ENCODE results near the gene TRAIP. TPM values are rescaled to one million over a fixed set of nuclear protein-coding genes. Genes with fewer than 3 reads are reported as not detected.

Gene TRAIP
- total RNA-seq, 1 donor, result 7.7 TPM

DNA sequence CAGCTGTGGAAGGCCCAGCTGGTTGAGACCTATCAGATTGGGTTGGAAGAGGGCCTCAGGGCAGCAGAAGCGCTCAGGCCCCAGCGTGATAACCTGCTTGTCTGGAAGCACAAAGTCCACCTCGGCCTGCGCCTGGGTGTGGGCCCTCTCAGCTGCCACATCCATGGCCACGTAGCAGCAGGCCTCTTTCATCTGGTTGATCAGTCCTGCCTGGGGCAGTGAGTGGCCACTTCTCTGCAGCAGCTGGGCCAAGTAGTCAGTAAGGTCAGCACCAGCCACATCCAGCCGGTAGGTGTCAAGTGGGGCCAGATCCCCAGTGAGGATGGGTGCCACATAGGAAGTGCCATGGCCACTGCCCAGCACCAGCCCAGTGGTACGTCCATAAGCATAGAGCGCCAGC, 17.3 kb upstream of the TRAIP start:
- DNase-seq (ENCODE audit: low read depth), result no peak
- TF ChIP-seq, protein P1, sequence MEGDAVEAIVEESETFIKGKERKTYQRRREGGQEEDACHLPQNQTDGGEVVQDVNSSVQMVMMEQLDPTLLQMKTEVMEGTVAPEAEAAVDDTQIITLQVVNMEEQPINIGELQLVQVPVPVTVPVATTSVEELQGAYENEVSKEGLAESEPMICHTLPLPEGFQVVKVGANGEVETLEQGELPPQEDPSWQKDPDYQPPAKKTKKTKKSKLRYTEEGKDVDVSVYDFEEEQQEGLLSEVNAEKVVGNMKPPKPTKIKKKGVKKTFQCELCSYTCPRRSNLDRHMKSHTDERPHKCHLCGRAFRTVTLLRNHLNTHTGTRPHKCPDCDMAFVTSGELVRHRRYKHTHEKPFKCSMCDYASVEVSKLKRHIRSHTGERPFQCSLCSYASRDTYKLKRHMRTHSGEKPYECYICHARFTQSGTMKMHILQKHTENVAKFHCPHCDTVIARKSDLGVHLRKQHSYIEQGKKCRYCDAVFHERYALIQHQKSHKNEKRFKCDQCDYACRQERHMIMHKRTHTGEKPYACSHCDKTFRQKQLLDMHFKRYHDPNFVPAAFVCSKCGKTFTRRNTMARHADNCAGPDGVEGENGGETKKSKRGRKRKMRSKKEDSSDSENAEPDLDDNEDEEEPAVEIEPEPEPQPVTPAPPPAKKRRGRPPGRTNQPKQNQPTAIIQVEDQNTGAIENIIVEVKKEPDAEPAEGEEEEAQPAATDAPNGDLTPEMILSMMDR (IDR thresholded peaks at IDR 0.05; ENCODE audit: insufficient read depth, low read length), result no peak

DNA sequence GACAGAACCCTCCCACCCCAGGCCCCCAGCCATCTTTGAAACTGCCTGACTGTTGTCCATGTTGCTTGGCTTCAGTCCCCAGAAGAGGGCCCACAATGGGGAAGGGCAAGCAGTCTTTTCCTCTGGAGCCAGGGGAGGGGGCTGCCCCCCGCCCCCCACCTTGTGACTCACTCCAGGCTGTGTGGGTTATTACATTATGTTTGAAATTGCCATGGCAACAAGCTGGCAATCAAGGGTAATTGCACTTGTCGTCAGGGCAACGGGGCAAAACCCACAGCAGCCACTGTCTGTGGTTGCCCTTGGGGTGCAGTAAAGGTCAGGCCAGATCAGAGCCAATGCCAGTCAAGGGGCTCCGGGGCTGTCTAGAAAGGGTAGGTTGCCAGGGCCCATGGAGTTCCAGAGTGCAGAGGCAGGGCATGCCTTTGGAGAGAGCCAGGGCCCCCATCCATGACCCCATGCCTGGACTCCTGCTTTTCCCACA, 16.5 kb upstream of the TRAIP start:
- TF ChIP-seq, protein P1 (IDR thresholded peaks at IDR 0.05; ENCODE audit: insufficient read depth, low read length), result no peak
- no peak for DNase-seq (ENCODE audit: low read depth)
- H3K4me3 ChIP-seq (ENCODE audit: low read depth, low read length), result no peak overlapping the region

More for the DNA sequence above, 17.3 kb upstream of the TRAIP start:
- H3K4me3 ChIP-seq (ENCODE audit: low read depth, low read length), result no peak overlapping the region

DNA sequence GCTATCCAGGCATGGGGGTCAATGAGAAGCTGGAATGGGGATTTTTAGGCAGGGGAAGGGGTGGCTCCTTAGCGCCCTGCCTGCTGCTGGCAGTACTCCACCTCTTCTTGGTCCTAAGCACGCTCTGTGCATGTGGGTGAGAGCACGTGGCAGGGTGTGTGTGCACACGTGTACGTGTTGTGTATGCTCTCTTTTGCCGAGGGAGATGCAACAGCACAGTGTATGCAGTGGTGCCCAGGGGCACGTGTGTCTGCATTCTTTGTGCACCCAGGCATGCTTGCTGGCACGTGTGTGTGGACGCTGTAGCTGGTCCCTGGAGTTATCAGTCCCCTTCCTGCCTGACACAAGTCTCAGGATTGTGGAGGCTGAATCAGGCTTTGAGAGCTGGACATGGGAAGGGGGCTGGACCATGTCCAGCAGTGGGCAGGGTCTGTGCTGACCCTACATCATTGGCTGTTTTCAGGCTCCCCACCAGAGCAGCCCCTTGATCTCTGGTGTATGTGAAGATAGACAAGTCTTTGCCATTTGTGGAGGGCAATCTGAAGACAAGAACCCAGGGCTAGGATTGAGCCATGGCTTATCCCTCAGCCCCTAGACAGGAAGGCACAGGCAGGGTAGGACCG, 15.3 kb upstream of the TRAIP start:
- DNase-seq (ENCODE audit: low read depth), result no peak
- H3K4me3 ChIP-seq (ENCODE audit: low read depth, low read length), result no peak overlapping the region
- TF ChIP-seq, protein P1 (IDR thresholded peaks at IDR 0.05; ENCODE audit: insufficient read depth, low read length), result no peak

DNA sequence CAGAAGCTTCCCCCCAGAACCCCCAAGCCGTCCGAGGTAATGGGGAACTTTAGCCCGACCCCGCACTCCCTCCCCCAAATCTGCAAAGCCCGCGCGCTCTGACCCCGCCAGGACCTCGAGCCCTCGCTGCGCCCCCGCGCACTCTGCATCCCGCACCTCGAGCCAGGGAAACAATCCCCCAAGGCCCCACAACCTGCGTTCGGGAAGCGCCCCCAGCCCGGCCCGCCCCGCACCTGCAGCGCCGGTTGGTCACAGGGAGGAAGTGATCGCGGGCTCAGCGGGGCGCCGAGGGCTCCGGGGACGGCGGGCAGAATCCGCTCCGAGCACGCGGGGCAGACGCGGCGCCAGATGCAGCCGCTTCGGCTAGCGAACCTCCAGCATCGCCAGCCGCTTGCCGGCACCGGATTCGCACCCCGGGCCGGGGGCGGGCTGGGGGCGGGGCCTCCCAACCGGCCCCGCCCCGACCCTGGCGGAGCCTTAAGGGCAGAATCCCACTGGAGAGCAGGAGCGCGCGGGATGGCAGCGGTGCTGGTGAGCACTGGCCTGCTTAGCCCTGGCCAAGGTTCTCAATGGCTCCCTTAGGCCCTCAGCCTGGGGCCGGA, 13.3 kb upstream of the TRAIP start, which contains the start of gene CAMKV:
TSS of gene CAMKV (minus strand) at position 382 of the 602 bp plus-strand sequence. CDS start 7,518 bp downstream, outside the sequence.
- TF ChIP-seq, protein P1 (IDR thresholded peaks at IDR 0.05; ENCODE audit: insufficient read depth, low read length), result no peak
- H3K4me3 ChIP-seq (ENCODE audit: low read depth, low read length), result no peak within 1 kb of the TSS
- DNase-seq (ENCODE audit: low read depth), result no peak

DNA sequence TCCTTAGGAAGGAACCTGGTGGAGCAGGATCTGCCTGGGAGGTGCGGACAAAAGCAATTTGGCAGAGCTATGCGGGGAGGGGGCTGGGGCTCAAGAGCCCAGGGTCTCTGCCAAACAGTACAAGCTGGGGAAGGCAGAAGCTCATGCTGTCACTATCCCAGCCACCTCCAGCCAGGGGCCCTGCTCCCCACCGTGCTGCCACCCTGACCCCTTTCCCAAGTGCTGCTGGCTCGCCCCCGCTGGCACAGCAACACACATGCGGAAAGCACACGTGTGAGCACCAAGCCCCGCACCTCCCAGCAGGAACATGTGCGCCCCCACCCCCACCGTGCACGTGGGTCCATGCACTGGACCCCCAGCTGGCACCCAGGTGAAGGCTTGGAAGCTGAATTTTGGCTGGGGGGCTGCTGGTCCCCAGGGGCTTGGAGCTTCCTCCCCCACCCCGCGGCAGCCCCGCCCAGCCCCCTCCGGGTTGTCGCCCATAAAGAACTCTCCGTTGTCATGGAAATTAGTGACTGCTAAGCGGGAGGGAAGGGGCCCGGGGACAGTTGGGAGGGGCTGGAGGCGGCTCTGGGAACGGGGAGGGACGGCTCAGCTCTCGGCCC, 12.6 kb upstream of the TRAIP start:
- no peak for DNase-seq (ENCODE audit: low read depth)
- TF ChIP-seq, protein P1 (IDR thresholded peaks at IDR 0.05; ENCODE audit: insufficient read depth, low read length), result no peak
- no peak overlapping the region for H3K4me3 ChIP-seq (ENCODE audit: low read depth, low read length)

DNA sequence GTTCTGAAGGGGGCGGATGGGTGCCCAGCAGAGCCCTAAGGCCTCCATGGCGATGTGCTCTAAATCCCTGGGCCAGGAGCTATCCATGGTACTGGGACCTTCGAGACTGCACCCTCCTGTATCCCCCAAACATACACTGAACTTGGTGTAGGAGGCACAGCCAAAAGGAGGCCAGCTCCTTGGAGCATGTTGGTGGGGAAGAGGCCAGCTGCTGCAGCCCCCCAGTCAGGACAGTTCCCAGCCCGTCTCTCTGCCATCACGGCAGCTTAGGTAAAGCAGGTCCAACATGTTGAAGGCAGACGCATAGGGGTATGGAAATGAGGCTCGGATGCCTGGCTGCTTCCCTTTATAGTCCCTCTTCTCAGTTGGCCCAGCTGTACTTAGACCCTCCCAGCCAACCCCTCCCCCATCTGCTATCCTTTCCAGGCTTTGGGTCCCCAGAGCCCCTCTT, 11.5 kb upstream of the TRAIP start:
- peak; percentile 54 for DNase-seq (ENCODE audit: low read depth)
- TF ChIP-seq, protein P1 (IDR thresholded peaks at IDR 0.05; ENCODE audit: insufficient read depth, low read length), result no peak
- no peak overlapping the region for H3K4me3 ChIP-seq (ENCODE audit: low read depth, low read length)
